GM04503 (cell line): ENCODE data around the gene PIK3CA.
"Not testable (repeated sequence)": the region's sequence is repeated elsewhere in the genome, so short reads cannot be mapped to it uniquely, and the experiment has no call there.

Source experiments
- DNase-seq: peaks from one replicate; pipeline ENCODE4 v3.0.0-alpha.2; 2012; ENCODE audit warnings: low read depth

PIK3CA gene

DNA sequence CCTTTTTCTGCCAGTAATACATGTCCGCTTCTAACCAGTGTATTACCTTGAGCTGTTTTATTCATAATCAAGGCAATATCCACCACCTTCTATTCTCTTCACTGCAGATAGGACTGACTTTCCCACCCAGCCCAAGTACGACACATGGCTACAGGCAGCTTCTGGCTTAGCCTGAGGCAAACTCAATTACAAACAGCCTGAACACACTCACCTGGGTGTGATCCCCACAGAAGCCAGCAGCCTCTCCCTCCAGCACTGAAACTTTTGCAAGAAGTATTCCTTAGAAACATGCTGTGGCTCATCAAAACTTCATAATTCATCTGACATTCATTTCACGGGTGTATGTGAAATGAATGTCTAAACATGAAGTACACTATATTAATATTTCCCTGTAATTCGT is 116.3 kb downstream of the PIK3CA start:
- no peak for DNase-seq

DNA sequence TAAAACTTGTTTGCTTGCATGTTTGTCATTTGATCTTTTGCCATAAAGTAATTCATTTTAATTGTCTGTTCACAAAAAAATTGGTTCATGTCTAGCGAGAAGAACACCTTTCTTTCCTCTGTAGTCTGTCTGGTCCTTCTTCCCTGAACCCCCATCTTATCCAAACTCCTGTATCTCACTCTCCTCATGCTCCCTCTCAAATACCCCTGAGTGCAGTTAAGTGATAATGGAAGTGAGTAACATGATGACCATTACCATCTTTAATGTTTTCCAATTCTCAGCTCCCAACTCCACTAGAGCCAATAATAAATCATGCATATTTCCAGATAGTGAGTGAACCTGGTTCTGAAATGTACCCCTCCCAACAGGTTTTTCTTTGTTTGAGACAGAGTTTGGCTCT is 116.9 kb downstream of the PIK3CA start:
- no peak for DNase-seq

DNA sequence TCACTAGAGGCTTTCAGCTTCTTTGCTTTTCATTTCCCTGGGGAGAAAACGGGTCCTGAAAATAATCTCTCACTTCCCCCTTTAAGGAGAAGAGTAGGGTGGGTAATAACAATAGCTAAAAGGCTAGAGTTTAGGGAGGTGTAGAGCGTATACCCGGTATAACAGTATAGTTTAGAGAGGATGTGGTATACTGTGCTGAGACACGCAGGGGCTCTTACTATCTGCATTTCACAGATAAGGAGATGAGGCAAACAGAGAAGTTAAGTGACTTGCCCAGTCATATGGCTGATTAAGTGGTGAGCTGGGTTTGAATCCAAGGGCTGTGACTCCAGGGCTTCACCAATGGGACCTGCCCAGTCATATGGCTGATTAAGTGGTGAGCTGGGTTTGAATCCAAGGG is 117.7 kb downstream of the PIK3CA start:
- DNase-seq = no peak

DNA sequence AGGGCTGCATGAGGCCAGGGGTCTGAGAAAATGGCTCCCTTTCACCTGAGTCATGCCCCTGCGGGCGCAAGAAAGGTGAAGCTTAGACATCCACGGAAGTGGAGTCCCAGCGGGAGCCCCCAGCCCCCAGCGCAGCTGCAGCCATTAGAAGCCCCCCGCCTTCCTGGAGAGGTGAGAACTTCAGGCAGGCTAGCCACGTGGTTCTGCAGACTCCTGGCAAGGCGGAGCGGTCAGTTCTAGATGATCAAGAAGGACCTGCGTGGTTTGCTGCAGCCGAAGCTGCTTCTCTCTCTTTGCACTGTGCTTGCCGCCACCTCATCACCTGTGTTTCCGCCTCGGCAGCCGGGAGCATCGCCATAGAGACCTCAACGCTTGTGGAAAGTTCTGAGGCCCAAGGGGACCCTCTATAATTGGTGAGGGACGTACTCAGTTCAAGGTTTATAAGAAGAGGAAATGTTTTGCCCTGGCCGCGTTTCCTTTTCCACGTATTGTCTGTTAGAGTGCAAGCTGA is 118.6 kb downstream of the PIK3CA start:
- no peak for DNase-seq

DNA sequence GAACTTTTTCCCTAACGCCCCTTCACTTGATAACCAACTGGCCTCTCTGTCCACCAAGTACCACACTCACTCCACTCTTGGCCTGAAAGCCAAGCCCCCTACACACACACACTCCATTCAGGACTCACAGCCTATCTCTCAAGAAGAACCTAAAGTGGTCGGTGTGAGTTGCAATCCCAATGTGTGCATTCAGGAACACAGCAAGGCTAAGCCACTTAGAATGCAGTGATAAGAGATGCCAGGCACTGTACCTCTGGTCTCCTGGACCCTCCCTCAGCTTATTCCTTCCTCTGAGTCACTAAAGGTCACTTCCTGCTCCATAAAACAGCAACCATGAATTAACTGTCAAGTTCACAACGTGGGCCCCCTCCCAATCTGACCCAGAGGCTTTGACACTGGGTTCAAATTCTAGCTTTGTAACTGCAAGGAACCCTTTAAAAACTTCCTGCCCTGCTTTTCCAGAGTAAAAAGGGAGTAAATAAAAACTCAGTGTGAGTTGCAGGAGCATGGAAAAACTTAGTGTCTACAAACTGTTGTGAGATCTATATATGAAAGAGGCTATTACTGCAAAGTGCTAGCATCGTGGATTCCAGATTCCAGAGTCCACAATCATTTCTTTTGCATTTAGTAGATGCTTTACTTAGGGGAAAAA is 120.4 kb downstream of the PIK3CA start:
- no peak for DNase-seq

DNA sequence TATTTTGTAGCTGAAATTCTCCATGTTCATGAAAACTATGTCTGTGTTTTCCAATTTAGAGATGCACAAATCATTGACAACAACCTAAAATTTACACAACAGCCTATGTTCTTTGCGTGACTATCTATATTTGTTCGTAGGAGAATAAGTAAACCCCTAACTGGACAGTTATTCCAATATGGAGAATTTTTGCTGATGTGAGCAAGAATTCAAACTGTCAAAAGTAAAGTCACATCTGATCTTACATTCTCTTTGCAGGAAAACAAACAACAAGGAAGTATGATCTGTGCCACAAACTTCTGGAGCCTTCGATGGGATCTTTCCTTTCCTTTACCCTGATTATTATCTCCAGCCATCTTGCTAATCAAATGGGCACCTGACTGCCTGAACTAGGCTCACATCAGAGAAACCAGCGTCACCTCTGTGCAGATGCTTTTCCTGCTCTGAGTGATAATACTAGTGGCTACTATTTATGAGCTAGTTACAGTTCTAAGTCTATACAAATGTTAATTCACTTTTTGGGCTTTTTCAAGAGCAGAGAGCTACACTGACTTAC is 121.1 kb downstream of the PIK3CA start:
- DNase-seq = no peak

DNA sequence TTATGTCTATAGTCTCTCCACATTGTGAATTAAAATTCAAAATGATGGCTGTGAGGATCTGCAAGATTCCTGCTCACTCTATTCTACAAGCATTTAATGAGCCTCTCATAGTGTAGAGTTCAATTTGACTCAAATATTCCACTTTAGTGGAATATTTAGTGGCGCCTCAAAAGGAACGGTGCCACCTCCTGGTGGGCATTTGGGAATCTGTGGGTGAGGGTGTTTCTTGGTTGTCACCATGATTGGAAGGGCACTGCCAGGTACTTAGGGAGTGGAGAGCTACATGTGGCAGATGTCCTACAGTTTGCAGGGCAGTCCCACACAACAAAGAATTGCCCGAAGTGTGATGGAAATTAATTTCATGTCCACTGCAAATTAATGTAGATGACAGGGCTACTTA is 124.2 kb downstream of the PIK3CA start:
- no peak for DNase-seq

DNA sequence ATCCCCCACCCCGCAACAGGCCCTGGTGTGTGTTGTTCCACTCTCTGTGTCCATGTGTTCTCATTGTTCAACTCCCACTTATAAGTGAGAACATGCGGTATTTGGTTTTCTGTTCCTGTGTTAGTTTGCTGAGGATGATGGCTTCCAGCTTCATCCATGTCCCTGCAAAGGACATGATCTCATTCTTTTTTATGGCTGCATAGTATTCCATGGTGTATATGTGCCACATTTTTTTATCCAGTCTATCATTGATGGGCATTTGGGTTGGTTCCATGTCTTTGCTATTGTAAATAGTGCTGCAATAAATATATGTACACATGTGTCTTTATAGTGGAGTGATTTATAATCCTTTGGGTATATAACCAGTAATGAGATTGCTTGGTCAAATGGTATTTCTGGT is 126.3 kb downstream of the PIK3CA start:
- not testable (repeated sequence) for DNase-seq

DNA sequence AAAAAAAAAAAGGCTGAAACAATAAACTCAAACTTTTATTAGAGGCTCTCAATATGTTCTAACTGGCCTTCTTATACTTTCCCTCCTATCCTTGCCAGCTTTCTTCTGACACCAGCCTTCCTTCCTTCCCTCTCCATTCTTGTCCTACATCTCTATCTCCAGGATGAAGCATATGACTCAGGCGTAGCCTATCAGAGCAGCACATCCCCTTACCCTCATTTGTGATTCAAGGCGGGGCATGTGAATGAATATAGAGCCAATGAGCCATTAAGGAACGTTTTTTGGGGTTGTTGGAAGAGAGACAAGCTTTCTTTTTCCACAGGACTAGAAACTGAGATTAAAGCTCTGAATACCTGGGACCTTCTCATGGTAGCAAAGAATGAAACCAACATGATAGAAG is 127.8 kb downstream of the PIK3CA start:
- DNase-seq = no peak

DNA sequence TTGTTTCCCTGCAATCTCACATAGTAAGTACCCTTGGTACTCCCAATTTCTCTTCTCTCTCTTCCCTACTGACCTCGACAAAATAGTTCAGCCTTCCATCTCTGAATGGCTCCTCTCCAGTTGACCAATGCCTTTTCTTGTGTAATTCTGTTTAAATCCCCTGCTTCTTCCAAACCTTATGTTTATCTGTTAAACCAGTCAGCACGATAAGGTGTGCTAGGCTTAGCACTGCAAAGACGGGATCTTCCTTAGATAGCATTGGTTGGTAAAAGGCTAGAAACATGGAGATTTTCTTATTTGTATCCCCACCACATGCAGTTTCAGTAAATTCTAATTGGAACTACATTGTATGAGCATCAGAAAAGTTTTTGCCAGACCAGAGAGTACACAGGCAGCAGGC is 128.6 kb downstream of the PIK3CA start:
- no peak for DNase-seq

DNA sequence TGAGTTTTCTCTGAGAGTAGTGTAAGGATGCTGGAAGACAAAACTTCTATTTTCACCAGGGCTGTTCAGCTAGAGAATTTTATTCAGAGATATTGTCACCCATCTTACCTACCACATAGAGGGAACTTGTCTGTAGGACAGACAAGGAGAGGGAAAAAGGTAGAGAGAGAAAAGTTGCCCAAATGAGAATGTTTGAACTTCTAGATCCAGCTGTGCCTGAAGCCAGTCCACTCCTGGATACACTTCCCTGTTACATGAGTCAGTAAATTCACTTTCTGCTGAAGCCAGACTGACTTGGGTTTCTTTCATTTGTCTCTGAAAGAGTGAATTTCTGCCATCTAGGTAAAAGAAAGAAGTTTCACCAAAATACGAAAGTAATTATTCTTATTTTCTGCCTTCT is 130.0 kb downstream of the PIK3CA start:
- DNase-seq = no peak

DNA sequence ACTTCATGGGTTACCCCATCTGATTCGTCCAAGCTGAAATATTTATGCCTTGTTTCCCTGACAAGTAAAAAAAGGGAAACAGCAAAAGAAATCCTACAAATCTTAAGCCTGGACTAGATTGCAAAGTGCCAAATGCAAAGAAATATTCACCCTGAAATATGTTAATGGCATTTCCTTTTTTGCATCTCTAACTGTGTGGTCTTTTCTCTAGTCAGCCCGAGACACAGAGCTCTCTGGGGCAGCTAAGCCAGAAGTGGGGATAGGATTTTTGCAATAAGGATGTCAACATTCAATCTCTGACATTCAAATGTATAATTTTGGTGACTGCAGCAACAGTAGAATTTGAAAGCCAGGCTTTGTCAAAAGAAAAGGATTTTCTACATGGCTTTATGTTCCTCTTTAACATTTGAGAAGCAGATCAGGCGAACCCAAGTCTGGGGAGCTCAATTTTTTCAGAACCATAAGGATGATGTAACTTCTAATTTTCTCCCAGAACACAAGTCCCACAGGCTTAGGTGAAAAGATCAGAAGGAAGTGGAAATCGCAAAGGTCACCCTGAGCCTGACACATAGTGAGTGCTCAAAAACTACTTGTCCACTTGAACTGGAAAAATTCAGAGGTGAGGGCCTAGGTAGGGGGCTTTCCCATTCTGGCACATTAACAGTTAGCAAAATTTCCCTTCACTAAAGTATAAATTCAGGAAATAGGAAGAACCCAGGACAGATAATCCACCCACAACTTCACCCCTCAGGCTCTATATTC is 131.0 kb downstream of the PIK3CA start:
- no peak for DNase-seq

DNA sequence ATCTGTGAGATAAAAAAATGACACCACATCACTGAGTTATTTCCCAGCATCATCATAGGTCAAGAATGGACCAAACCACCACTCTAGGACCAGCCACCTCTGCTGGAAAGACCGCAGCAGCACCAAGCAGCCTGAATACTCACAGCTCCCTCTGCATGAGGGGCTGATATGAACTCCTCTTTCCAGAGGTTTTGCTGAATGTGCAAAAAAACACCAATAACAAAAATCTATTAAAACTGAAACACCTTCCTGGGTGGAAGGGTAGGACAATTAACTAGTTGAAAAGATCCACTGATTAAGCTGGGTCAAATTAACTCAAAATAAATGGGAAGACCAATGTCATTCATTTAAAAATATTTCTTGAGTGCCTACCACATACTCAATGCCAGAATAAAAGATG is 131.7 kb downstream of the PIK3CA start:
- no peak for DNase-seq

DNA sequence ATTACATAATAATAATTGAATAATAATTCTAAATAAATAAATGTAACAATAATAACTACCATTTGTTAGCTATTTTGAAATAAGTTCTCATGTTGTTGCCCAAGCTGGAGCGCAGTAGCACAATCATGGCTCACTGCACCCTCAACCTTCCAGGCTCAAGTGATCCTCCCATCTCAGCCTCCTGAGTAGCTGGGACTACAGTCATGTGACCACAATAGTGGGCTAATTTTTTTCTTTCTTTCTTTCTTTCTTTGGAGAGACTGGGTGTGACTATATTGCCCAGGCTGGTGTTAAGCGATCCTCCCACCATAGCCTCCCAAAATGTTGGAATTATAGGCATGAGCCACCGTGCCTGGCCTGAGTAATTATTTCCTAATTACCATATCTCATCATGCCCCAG is 133.7 kb downstream of the PIK3CA start:
- no peak for DNase-seq

DNA sequence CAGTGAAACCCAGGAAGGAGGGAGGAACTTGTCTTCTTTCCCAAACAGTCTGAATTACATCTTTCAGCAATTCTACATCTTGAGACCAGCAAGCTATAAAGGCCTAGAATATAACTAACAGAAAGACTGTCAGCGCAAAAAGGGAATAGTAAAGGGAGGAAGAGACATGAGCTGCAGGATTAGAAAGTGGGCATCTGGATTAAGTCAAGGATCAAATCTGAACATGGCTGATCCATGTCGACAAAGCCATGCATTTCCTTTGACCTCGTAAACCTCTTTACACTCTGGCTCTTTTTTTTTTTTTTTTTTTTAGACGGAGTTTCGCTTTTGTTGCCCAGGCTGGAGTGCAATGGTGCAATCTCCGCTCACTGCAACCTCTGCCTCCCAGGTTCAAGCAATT is 138.2 kb downstream of the PIK3CA start:
- no peak for DNase-seq

DNA sequence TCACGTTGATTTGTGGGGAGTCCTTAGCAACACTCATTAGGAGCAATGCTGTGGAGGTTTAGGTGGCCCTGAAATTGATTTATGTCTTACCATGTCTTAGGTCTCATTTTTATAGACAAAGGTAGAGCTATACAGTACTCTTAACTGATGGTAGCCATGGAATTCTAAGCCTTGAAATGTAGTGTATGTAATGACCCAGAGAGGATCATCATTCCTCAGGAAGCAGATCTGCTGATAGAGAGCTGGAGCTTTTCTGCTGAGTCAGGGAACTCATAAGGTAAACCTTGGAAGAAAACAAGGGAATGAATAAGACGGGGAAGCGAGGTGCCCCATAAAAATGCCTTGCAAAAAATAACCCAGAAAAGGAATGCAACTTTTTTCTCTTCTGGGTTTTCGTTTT is 140.7 kb downstream of the PIK3CA start:
- DNase-seq = no peak

DNA sequence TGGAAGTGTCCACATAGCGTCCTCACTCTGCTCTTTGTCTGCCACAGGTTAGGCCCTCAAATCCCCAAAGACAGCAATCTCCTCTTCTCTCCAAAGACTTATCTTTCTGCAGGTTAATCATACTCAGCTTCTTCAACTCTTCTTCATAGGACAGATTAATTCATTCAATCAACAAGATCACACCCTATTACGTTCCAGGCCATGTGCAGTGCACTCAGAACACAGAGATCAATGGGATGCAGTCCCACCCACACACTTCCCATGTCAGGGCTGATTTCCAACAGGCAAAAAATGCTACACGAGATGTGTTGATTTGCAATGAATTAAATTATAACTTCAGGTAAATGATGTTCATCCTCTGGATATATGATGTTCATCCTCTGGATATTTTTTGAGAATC is 141.1 kb downstream of the PIK3CA start:
- no peak for DNase-seq
